Measurements from ENCODE around the gene CACYBP. TPM values are rescaled to one million over a fixed set of nuclear protein-coding genes. Genes with fewer than 3 reads are reported as not detected.

CACYBP gene
- total and polyA plus RNA-seq, 2 experiments from 2014 or later: 209 to 453 TPM

GRCh38 chr1:175000697-175001187 is 995 bp downstream of the CACYBP start (continued):
- TF ChIP-seq ZNF462 (CRISPR knock-in tag; IDR thresholded peaks at IDR 0.05) (no peak), EZH2phosphoT487 (IDR thresholded peaks at IDR 0.05; ENCODE audit: unreplicated experiment) (no peak), CREB1 (CRISPR knock-in tag; IDR thresholded peaks at IDR 0.05; ENCODE audit: low read depth) (no peak), EZH2 (IDR thresholded peaks at IDR 0.05; ENCODE audit: low read depth, unreplicated experiment) (no peak), JUNB (IDR thresholded peaks at IDR 0.05; ENCODE audit: unreplicated experiment) (no peak), NANOG (IDR thresholded peaks at IDR 0.05; ENCODE audit: borderline replicate concordance) (no peak), ZNF114 (CRISPR knock-in tag; IDR thresholded peaks at IDR 0.05) (no peak), POLR2AphosphoS5 (IDR thresholded peaks at IDR 0.05; ENCODE audit: low read depth) (no peak)
- TF ChIP-seq, protein P1, sequence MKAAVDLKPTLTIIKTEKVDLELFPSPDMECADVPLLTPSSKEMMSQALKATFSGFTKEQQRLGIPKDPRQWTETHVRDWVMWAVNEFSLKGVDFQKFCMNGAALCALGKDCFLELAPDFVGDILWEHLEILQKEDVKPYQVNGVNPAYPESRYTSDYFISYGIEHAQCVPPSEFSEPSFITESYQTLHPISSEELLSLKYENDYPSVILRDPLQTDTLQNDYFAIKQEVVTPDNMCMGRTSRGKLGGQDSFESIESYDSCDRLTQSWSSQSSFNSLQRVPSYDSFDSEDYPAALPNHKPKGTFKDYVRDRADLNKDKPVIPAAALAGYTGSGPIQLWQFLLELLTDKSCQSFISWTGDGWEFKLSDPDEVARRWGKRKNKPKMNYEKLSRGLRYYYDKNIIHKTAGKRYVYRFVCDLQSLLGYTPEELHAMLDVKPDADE (IDR thresholded peaks at IDR 0.05): no peak
- TF ChIP-seq, protein P2, sequence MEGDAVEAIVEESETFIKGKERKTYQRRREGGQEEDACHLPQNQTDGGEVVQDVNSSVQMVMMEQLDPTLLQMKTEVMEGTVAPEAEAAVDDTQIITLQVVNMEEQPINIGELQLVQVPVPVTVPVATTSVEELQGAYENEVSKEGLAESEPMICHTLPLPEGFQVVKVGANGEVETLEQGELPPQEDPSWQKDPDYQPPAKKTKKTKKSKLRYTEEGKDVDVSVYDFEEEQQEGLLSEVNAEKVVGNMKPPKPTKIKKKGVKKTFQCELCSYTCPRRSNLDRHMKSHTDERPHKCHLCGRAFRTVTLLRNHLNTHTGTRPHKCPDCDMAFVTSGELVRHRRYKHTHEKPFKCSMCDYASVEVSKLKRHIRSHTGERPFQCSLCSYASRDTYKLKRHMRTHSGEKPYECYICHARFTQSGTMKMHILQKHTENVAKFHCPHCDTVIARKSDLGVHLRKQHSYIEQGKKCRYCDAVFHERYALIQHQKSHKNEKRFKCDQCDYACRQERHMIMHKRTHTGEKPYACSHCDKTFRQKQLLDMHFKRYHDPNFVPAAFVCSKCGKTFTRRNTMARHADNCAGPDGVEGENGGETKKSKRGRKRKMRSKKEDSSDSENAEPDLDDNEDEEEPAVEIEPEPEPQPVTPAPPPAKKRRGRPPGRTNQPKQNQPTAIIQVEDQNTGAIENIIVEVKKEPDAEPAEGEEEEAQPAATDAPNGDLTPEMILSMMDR (conservative IDR thresholded peaks at IDR 0.05; ENCODE audit: low read depth in 2 of 2): no peak
